WTC11 (cell line): ENCODE data around the gene RBMS1. TPM values are rescaled to one million over a fixed set of nuclear protein-coding genes. Genes with fewer than 3 reads are reported as not detected.

Experiments used
- ATAC-seq: fragments of 200-7000 bp; cut with Tn5 transposase; 2 replicates; pipeline ENCODE4 v1.10.0; 2021; ENCODE audit warnings: mild to moderate bottlenecking, moderate library complexity
- CTCF ChIA-PET: fragments of 300-600 bp; sonication (Branson Sonifier 250); formaldehyde crosslinking; loops from one replicate; lab custom pipeline; 2021; ENCODE audit warnings: antibody characterized with exemption; lab: Charles Lee
- POLR2A ChIA-PET: fragments of 350-600 bp; sonication (Branson Sonifier 250); formaldehyde crosslinking; loops from one replicate; lab custom pipeline; 2021; ENCODE audit warnings: antibody characterized with exemption; lab: Charles Lee
- DNase-seq: peaks from one replicate; pipeline ENCODE4 v3.0.0; 2021; ENCODE audit warnings: low spot score
- H3K27ac Mint-ChIP-seq: 2 replicates; pipeline ENCODE4 v1.8.0; 2021; ENCODE audit warnings: mixed read lengths
- H3K27me3 Mint-ChIP-seq: 2 replicates; pipeline ENCODE4 v1.8.0; 2021; ENCODE audit warnings: low read depth, mild to moderate bottlenecking, moderate library complexity, mixed read lengths
- H3K36me3 Mint-ChIP-seq: 2 replicates; pipeline ENCODE4 v1.8.0; 2021; ENCODE audit warnings: mixed read lengths
- H3K4me1 Mint-ChIP-seq: 2 replicates; pipeline ENCODE4 v1.8.0; 2022; ENCODE audit warnings: mixed read lengths
- H3K4me3 Mint-ChIP-seq: 2 replicates; pipeline ENCODE4 v1.8.0; 2021; ENCODE audit warnings: mild to moderate bottlenecking, moderate library complexity, mixed read lengths
- H3K9me3 Mint-ChIP-seq: 2 replicates; pipeline ENCODE4 v1.8.0; 2021; ENCODE audit warnings: mixed read lengths
- CDX4 ChIP-seq: fragments of 250-450 bp; sonication (Bioruptor Pico); IDR thresholded peaks from 2 replicates; pipeline ENCODE4 v1.9.0; 2021; ENCODE audit warnings: moderate library complexity, mild to moderate bottlenecking, inconsistent platforms, borderline replicate concordance
- E2F1 ChIP-seq: sonication (generic); formaldehyde crosslinking; IDR thresholded peaks from 2 replicates; pipeline ENCODE4 v1.8.0; 2022; ENCODE audit warnings: mild to moderate bottlenecking, missing genetic modification reagents
- FOXK1 ChIP-seq: sonication (generic); formaldehyde crosslinking; IDR thresholded peaks from 2 replicates; pipeline ENCODE4 v1.8.0; 2022; ENCODE audit warnings: mild to moderate bottlenecking, moderate library complexity, missing genetic modification reagents
- KAT7 ChIP-seq: sonication (generic); formaldehyde crosslinking; IDR thresholded peaks from 2 replicates; pipeline ENCODE4 v1.8.1; 2023; ENCODE audit warnings: missing genetic modification reagents, mild to moderate bottlenecking, borderline replicate concordance
- MYBL2 ChIP-seq: sonication (generic); formaldehyde crosslinking; IDR thresholded peaks from 2 replicates; pipeline ENCODE4 v1.8.1; 2023; ENCODE audit warnings: mild to moderate bottlenecking, moderate library complexity, missing genetic modification reagents
- NR1H2 ChIP-seq: sonication (generic); formaldehyde crosslinking; IDR thresholded peaks from 2 replicates; pipeline ENCODE4 v1.9.0; 2021; ENCODE audit warnings: mild to moderate bottlenecking, moderate library complexity, missing genetic modification reagents
- NR3C1 ChIP-seq: sonication (generic); formaldehyde crosslinking; conservative IDR thresholded peaks from 2 replicates; pipeline ENCODE4 v1.8.1; 2023; ENCODE audit warnings: low read depth, mild to moderate bottlenecking, missing genetic modification reagents
- PRDM15 ChIP-seq: sonication (generic); formaldehyde crosslinking; IDR thresholded peaks from 2 replicates; pipeline ENCODE4 v1.8.0; 2022; ENCODE audit warnings: missing genetic modification reagents
- SOX15 ChIP-seq: fragments of 250-450 bp; sonication (Bioruptor Pico); IDR thresholded peaks from 2 replicates; pipeline ENCODE4 v1.9.0; 2021; ENCODE audit warnings: mild to moderate bottlenecking
- STAT6 ChIP-seq: sonication (generic); formaldehyde crosslinking; conservative IDR thresholded peaks from 2 replicates; pipeline ENCODE4 v1.8.1; 2023; ENCODE audit warnings: mild to moderate bottlenecking, low read depth, missing genetic modification reagents, moderate library complexity
- TEAD1 ChIP-seq: sonication (generic); formaldehyde crosslinking; IDR thresholded peaks from 2 replicates; pipeline ENCODE4 v1.8.0; 2022; ENCODE audit warnings: mild to moderate bottlenecking, missing genetic modification reagents
- ZNF263 ChIP-seq: sonication (generic); formaldehyde crosslinking; IDR thresholded peaks from 2 replicates; pipeline ENCODE4 v1.8.1; 2022; ENCODE audit warnings: low read depth, mild to moderate bottlenecking, moderate library complexity, missing genetic modification reagents
- ZNF317 ChIP-seq: sonication (generic); formaldehyde crosslinking; IDR thresholded peaks from 2 replicates; pipeline ENCODE4 v1.8.1; 2023; ENCODE audit warnings: low read depth, mild to moderate bottlenecking, moderate library complexity, missing genetic modification reagents, borderline replicate concordance
- ZNF532 ChIP-seq: fragments of 250-450 bp; sonication (Bioruptor Pico); IDR thresholded peaks from 2 replicates; pipeline ENCODE4 v1.9.0; 2021; ENCODE audit warnings: mild to moderate bottlenecking, borderline replicate concordance
- total RNA-seq: library from RNA; stranded (reverse); gene quantifications from 3 replicates; pipeline ENCODE4 v1.2.3, GENCODE V29; 2021
- TF ChIP-seq, protein P1 (sequence below): sonication (generic); formaldehyde crosslinking; IDR thresholded peaks from 2 replicates; pipeline ENCODE4 v1.8.1; 2022; ENCODE audit warnings: mild to moderate bottlenecking, moderate library complexity, missing genetic modification reagents
- TF ChIP-seq, protein P2 (sequence below): sonication (generic); formaldehyde crosslinking; conservative IDR thresholded peaks from 2 replicates; pipeline ENCODE4 v1.8.1; 2022; ENCODE audit warnings: mild to moderate bottlenecking, missing genetic modification reagents
- TF ChIP-seq, protein P3 (sequence below): sonication (generic); formaldehyde crosslinking; IDR thresholded peaks from 2 replicates; pipeline ENCODE4 v1.8.1; 2023; ENCODE audit warnings: mild to moderate bottlenecking, missing genetic modification reagents, borderline replicate concordance

Gene RBMS1
- total RNA-seq, 1 experiment from 2014 or later = 56.3 TPM

DNA sequence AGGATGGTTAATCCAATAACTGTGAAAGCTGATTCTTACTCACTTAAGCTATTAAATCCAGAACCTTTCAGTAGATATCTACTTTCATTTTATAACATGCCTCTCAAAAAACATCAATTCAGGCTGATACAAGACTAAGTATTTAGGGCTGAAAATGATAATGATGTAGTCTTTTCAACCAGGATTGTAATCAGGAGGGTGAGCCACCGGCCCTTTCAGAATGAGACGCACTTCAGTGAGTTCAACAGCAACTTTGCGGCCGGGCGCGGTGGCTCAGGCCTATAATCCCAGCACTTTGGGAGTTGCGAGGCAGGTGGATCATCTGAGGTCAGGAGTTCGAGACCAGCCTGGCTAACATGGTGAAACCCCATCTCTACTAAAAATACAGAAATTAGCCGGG, 30.4 kb downstream of the RBMS1 start (continued):
- TF ChIP-seq, protein P1, sequence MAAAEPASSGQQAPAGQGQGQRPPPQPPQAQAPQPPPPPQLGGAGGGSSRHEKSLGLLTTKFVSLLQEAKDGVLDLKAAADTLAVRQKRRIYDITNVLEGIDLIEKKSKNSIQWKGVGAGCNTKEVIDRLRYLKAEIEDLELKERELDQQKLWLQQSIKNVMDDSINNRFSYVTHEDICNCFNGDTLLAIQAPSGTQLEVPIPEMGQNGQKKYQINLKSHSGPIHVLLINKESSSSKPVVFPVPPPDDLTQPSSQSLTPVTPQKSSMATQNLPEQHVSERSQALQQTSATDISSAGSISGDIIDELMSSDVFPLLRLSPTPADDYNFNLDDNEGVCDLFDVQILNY (CRISPR knock-in tag) = no peak
- no peak for TF ChIP-seq NR3C1
- TF ChIP-seq, protein P2, sequence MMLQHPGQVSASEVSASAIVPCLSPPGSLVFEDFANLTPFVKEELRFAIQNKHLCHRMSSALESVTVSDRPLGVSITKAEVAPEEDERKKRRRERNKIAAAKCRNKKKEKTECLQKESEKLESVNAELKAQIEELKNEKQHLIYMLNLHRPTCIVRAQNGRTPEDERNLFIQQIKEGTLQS (CRISPR knock-in tag) = no peak
- TF ChIP-seq, protein P3, sequence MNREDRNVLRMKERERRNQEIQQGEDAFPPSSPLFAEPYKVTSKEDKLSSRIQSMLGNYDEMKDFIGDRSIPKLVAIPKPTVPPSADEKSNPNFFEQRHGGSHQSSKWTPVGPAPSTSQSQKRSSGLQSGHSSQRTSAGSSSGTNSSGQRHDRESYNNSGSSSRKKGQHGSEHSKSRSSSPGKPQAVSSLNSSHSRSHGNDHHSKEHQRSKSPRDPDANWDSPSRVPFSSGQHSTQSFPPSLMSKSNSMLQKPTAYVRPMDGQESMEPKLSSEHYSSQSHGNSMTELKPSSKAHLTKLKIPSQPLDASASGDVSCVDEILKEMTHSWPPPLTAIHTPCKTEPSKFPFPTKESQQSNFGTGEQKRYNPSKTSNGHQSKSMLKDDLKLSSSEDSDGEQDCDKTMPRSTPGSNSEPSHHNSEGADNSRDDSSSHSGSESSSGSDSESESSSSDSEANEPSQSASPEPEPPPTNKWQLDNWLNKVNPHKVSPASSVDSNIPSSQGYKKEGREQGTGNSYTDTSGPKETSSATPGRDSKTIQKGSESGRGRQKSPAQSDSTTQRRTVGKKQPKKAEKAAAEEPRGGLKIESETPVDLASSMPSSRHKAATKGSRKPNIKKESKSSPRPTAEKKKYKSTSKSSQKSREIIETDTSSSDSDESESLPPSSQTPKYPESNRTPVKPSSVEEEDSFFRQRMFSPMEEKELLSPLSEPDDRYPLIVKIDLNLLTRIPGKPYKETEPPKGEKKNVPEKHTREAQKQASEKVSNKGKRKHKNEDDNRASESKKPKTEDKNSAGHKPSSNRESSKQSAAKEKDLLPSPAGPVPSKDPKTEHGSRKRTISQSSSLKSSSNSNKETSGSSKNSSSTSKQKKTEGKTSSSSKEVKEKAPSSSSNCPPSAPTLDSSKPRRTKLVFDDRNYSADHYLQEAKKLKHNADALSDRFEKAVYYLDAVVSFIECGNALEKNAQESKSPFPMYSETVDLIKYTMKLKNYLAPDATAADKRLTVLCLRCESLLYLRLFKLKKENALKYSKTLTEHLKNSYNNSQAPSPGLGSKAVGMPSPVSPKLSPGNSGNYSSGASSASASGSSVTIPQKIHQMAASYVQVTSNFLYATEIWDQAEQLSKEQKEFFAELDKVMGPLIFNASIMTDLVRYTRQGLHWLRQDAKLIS = no peak
- no peak for TF ChIP-seq TEAD1
- TF ChIP-seq ZNF317 = no peak
- TF ChIP-seq E2F1 (CRISPR knock-in tag) = no peak
- TF ChIP-seq NR1H2 = no peak
- no peak for TF ChIP-seq SOX15 (CRISPR knock-in tag)
- no peak for TF ChIP-seq CDX4
- no peak for TF ChIP-seq ZNF532 (CRISPR knock-in tag)
- TF ChIP-seq MYBL2 (CRISPR knock-in tag) = no peak

DNA sequence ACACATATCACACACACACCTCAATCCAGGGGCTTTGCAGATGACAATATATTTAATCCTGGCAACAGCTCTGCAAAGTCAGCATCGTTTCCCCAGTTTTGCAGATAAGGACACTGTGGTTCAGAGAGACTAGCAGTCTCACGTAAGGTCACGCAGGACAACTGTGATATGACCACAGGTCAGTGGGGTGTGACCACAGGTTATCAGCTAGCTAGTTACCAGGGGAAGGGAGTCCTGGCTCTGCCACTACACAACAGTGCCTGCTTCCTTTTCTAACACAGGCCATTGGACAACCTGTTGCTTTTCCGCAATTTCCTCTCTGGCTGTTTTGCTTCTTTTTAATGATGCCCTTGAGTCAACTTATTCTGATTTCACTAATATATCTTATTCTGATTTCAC, 33.3 kb downstream of the RBMS1 start:
- H3K36me3 Mint-ChIP-seq = peaks cover 3% of the 10 kb centered on the region; the same call in 1 of the 2 replicates
- no peak for DNase-seq
- CTCF ChIA-PET = no interaction called here
- no peaks in the 10 kb centered on the region for H3K9me3 Mint-ChIP-seq
- H3K4me3 Mint-ChIP-seq = no peak overlapping the region
- POLR2A ChIA-PET = no interaction called here
- H3K27me3 Mint-ChIP-seq = no peaks in the 10 kb centered on the region
- no peak overlapping the region for H3K27ac Mint-ChIP-seq
- H3K4me1 Mint-ChIP-seq = peaks cover 10% of the 10 kb centered on the region
- ATAC-seq = no peak
- TF ChIP-seq PRDM15 (CRISPR knock-in tag) (no peak), FOXK1 (no peak), STAT6 (CRISPR knock-in tag) (no peak), ZNF317 (no peak), KAT7 (CRISPR knock-in tag) (no peak), ZNF263 (CRISPR knock-in tag) (no peak), NR1H2 (no peak)
